Liver (tissue), 3 donors: Measurements from ENCODE around the gene SH3RF3.

Source experiments
- JUND ChIP-seq, 2 donors: IDR thresholded peaks; 2 replicates each; pipeline ENCODE4 v1.6.1; 2016; ENCODE audit warnings: antibody characterized with exemption in 2 of 2
- MAX ChIP-seq: IDR thresholded peaks from 2 replicates; pipeline ENCODE4 v1.6.1; 2016; ENCODE audit warnings: antibody characterized with exemption
- SP1 ChIP-seq: IDR thresholded peaks from 2 replicates; pipeline ENCODE4 v1.6.1; 2018; ENCODE audit warnings: antibody characterized with exemption, mild to moderate bottlenecking
- TF ChIP-seq, protein P1 (sequence below): fragments of 150-350 bp; IDR thresholded peaks from 2 replicates; pipeline ENCODE4 v1.5.1; 2017; ENCODE audit warnings: improper control_type of control experiment, low read depth, low read length; ENCODE audit not compliant: missing input control
- TF ChIP-seq, protein P2 (sequence below): IDR thresholded peaks from 2 replicates; pipeline ENCODE4 v1.6.1; 2016; ENCODE audit warnings: antibody characterized with exemption
- TF ChIP-seq, protein P3 (sequence below): IDR thresholded peaks from 2 replicates; pipeline ENCODE4 v1.6.1; 2016; ENCODE audit warnings: antibody characterized with exemption
- donor health status: healthy.
- donor health status: healthy.

GRCh38 chr2:109321570-109321969 is 192.6 kb downstream of the SH3RF3 start:
- TF ChIP-seq, protein P1, sequence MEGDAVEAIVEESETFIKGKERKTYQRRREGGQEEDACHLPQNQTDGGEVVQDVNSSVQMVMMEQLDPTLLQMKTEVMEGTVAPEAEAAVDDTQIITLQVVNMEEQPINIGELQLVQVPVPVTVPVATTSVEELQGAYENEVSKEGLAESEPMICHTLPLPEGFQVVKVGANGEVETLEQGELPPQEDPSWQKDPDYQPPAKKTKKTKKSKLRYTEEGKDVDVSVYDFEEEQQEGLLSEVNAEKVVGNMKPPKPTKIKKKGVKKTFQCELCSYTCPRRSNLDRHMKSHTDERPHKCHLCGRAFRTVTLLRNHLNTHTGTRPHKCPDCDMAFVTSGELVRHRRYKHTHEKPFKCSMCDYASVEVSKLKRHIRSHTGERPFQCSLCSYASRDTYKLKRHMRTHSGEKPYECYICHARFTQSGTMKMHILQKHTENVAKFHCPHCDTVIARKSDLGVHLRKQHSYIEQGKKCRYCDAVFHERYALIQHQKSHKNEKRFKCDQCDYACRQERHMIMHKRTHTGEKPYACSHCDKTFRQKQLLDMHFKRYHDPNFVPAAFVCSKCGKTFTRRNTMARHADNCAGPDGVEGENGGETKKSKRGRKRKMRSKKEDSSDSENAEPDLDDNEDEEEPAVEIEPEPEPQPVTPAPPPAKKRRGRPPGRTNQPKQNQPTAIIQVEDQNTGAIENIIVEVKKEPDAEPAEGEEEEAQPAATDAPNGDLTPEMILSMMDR = no peak
- no peak for TF ChIP-seq MAX
- TF ChIP-seq JUND (IDR thresholded peaks at IDR 0.05) = no peak
- TF ChIP-seq, protein P2, sequence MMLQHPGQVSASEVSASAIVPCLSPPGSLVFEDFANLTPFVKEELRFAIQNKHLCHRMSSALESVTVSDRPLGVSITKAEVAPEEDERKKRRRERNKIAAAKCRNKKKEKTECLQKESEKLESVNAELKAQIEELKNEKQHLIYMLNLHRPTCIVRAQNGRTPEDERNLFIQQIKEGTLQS = no peak
- TF ChIP-seq SP1 = no peak
- TF ChIP-seq, protein P3, sequence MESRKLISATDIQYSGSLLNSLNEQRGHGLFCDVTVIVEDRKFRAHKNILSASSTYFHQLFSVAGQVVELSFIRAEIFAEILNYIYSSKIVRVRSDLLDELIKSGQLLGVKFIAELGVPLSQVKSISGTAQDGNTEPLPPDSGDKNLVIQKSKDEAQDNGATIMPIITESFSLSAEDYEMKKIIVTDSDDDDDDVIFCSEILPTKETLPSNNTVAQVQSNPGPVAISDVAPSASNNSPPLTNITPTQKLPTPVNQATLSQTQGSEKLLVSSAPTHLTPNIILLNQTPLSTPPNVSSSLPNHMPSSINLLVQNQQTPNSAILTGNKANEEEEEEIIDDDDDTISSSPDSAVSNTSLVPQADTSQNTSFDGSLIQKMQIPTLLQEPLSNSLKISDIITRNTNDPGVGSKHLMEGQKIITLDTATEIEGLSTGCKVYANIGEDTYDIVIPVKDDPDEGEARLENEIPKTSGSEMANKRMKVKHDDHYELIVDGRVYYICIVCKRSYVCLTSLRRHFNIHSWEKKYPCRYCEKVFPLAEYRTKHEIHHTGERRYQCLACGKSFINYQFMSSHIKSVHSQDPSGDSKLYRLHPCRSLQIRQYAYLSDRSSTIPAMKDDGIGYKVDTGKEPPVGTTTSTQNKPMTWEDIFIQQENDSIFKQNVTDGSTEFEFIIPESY = no peak
